Measurements from ENCODE around the gene PLAAT3. TPM values are rescaled to one million over a fixed set of nuclear protein-coding genes. Genes with fewer than 3 reads are reported as not detected.
"Not testable (repeated sequence)": the region's sequence is repeated elsewhere in the genome, so short reads cannot be mapped to it uniquely, and the experiment has no call there.

Gene PLAAT3
- total RNA-seq, 1 donor = 2.8 TPM

DNA sequence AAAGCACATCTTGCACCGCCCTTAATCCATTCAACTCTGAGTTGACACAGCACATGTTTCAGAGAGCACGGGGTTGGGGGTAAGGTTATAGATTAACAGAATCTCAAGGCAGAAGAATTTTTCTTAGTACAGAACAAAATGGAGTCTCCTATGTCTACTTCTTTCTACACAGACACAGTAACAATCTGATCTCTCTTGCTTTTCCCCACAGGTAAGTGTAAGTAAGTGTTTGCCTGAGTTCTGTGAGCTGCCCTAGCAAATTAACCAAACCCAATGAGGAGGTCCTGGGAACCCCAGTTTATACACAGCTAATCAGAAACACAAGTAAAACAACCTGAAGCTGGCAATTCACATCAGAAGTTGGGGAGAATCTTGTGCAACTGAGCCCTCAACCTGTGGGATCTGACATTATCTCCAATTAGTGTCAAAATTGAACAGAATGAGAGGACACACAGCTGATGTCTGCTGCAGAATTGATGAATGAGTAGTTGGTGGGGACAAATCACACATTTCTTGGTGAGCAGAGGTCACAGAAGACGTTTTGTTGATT, 85.4 kb downstream of the PLAAT3 start:
- not testable (repeated sequence) for H3K27me3 ChIP-seq (ENCODE audit: insufficient read depth, low read length); H3K9me3 ChIP-seq (ENCODE audit: low read depth, low read length); H3K4me3 ChIP-seq (ENCODE audit: low read length)
- H3K4me1 ChIP-seq (ENCODE audit: insufficient read depth, low read length) = peaks cover 29% of the 10 kb centered on the region

DNA sequence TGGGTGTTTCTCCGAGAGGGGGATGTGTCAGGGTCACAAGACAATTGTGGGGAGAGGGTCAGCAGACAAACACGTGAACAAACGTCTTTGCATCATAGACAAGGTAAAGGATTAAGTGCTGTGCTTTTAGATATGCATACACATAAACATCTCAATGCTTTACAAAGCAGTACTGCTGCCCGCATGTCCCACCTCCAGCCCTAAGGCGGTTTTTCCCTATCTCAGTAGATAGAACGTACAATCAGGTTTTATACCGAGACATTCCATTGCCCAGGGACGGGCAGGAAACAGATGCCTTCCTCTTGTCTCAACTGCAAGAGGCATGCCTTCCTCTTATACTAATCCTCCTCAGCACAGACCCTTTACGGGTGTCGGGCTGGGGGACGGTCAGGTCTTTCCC, 86.1 kb downstream of the PLAAT3 start:
- H3K4me1 ChIP-seq (ENCODE audit: insufficient read depth, low read length) = peaks cover 22% of the 10 kb centered on the region
- H3K4me3 ChIP-seq (ENCODE audit: low read length); H3K27me3 ChIP-seq (ENCODE audit: insufficient read depth, low read length); H3K9me3 ChIP-seq (ENCODE audit: low read depth, low read length): not testable (repeated sequence)

- Histone ChIP-seq H3K4me3 (ENCODE audit: low read length) (no peak overlapping the region), H3K9me3 (ENCODE audit: low read depth, low read length) (no peaks in the 10 kb centered on the region), H3K4me1 (ENCODE audit: insufficient read depth, low read length) (peaks cover 17% of the 10 kb centered on the region), H3K27me3 (ENCODE audit: insufficient read depth, low read length) (no peaks in the 10 kb centered on the region)
Observed at GRCh38 chr11:63527667-63528066, 86.6 kb downstream of the PLAAT3 start.

Other genes with a start within 250 kb of the PLAAT3 start
- gene SLC22A9, start 244.6 kb downstream of the PLAAT3 start, total RNA-seq = not detected
- 0.42 TPM for gene PLAAT5, start 123.3 kb downstream of the PLAAT3 start, total RNA-seq
- gene LGALS12, start 108.3 kb downstream of the PLAAT3 start, total RNA-seq = 6.3 TPM
- 51.4 TPM for gene PLAAT4, start 77.6 kb downstream of the PLAAT3 start, total RNA-seq
- gene PLAAT2, start 51.1 kb downstream of the PLAAT3 start, total RNA-seq = not detected
- gene ATL3, start 56.9 kb upstream of the PLAAT3 start, total RNA-seq = 29.8 TPM
- 65.1 TPM for gene RTN3, start 67.1 kb upstream of the PLAAT3 start, total RNA-seq
- 2.6 TPM for gene ZFTA, start 154.3 kb upstream of the PLAAT3 start, total RNA-seq
- 3.0 TPM for gene SPINDOC, start 199.0 kb upstream of the PLAAT3 start, total RNA-seq
- 19.4 TPM for gene MARK2, start 224.7 kb upstream of the PLAAT3 start, total RNA-seq

All from mononuclear cell (primary cell).